HG03139 (cell line): ENCODE results near the gene FUS.

ENCODE experiments used
- ATAC-seq: cut with Tn5 transposase; IDR thresholded peaks from one replicate; pipeline ENCODE4 v1.9.1; 2021; ENCODE audit not compliant: unreplicated experiment

Gene FUS

GRCh38 chr16:31225193-31225592, 45.3 kb downstream of the FUS start:
- ATAC-seq = no peak

GRCh38 chr16:31228206-31228605, 48.3 kb downstream of the FUS start:
- no peak for ATAC-seq

DNA sequence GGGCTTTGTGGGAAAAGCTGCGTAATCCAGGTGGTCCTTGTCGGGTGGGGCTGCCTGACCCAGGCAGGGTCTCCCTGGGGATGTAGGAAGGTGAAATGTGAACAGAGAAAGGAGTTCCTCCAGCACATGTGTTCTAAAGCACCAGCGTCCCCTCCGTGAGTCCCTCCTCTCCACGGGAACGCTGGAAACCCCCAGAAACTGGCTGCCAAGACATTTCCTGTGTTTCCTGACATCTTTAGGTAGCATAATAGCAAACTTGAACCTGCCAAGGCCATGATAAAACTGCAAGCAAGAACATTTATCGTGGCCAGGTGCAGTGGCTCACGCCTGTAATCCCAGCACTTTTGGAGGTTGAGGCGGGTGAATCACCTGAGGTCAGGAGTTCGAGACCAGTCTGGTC, 49.6 kb downstream of the FUS start:
- no peak for ATAC-seq

DNA sequence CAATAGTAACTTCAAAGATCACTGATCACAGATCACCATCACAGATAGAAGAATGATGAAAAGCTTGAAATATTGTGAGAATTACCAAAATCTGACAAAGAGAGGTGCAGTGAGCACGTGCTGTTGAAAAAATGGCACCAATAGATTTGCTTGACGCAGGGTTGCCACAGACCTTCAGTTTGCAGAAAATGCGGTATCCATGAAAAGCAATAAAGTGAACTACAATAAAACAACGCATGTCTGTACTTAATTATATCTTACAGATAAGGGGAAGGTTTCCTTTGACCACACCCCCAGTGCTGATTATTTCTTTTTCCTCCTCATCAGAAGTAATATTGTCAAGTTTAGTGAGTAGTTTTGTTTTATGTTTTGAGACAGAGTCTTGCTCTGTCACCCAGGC, 58.1 kb downstream of the FUS start:
- ATAC-seq = no peak
